ENCODE measurements around the gene NRN1L.

Gene NRN1L

DNA sequence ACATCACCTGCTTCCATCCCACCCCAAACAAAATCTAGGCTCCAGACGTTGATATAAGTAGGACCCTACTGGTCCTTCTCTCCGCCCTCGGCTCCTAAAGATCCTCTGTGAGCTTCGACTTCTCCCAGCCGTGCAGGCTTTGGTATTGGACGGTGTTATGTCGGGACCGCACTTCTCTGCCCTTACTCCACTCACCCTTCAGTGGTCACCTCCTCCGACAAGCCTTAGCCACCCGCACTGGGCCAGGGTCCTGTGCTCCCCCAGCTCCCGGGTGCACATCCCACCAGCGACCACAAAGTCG lies 50.4 kb downstream of the NRN1L start:
- TF ChIP-seq CTCF (IDR thresholded peaks at IDR 0.05; ENCODE audit: unreplicated experiment in 3 of 3) = no peak
- H3K27ac Mint-ChIP-seq = peak overlapping the region; percentile 99 to 100 (median 99)
- peak overlapping the region; percentile 100 for H3K4me3 Mint-ChIP-seq
- H3K36me3 Mint-ChIP-seq (ENCODE audit: low read depth) = no peaks in the 10 kb centered on the region
- no peaks in the 10 kb centered on the region for H3K9me3 Mint-ChIP-seq
- no peaks in the 10 kb centered on the region for H3K27me3 Mint-ChIP-seq (ENCODE audit: low read depth)
- peaks cover 30% of the 10 kb centered on the region for H3K4me1 Mint-ChIP-seq

GRCh38 chr16:67935402-67936123 lies 50.9 kb downstream of the NRN1L start:
- no peaks in the 10 kb centered on the region for H3K27me3 Mint-ChIP-seq (ENCODE audit: low read depth)
- no peaks in the 10 kb centered on the region for H3K9me3 Mint-ChIP-seq
- H3K36me3 Mint-ChIP-seq (ENCODE audit: low read depth) = no peaks in the 10 kb centered on the region
- H3K4me3 Mint-ChIP-seq = peak overlapping the region; percentile 100
- peaks cover 30% of the 10 kb centered on the region for H3K4me1 Mint-ChIP-seq
- peak overlapping the region; percentile 99 to 100 (median 99) for H3K27ac Mint-ChIP-seq
- TF ChIP-seq CTCF (IDR thresholded peaks at IDR 0.05; ENCODE audit: unreplicated experiment in 3 of 3) = no peak
